DMS114 treated with DMSO at 0.1 percent for 48 hours (cell line): Measurements from ENCODE around the gene EOLA1.
"Not testable (repeated sequence)": the region's sequence is repeated elsewhere in the genome, so short reads cannot be mapped to it uniquely, and the experiment has no call there.

Experiments used
- DNase-seq: peaks from one replicate; lab custom pipeline; 2025; ENCODE audit not compliant: unreplicated experiment; lab: John Stamatoyannopoulos, UW

The EOLA1 gene

GRCh38 chrX:149541521-149542047 is 772 bp downstream of the EOLA1 start:
- DNase-seq = no peak

GRCh38 chrX:149545545-149546543 is 5.0 kb downstream of the EOLA1 start:
- DNase-seq = not testable (repeated sequence)

- DNase-seq = not testable (repeated sequence)
Measured at GRCh38 chrX:149546962-149547361, 6.2 kb downstream of the EOLA1 start.

- not testable (repeated sequence) for DNase-seq
Measured at GRCh38 chrX:149547782-149548181, 7.0 kb downstream of the EOLA1 start.

GRCh38 chrX:149549701-149550100 is 8.9 kb downstream of the EOLA1 start, which contains the start of gene HSFX3:
Gene HSFX3, minus strand, starts transcription at chrX:149549924. Its CDS starts 72 bp downstream, at chrX:149549852.
- not testable (repeated sequence) for DNase-seq

GRCh38 chrX:149550454-149550853 is 9.6 kb downstream of the EOLA1 start:
- not testable (repeated sequence) for DNase-seq

GRCh38 chrX:149551245-149551938 is 10.6 kb downstream of the EOLA1 start:
- not testable (repeated sequence) for DNase-seq

- DNase-seq = not testable (repeated sequence)
Measured at GRCh38 chrX:149551939-149552248, 11.1 kb downstream of the EOLA1 start.

GRCh38 chrX:149555251-149555650 is 14.4 kb downstream of the EOLA1 start:
- not testable (repeated sequence) for DNase-seq

- no peak for DNase-seq
Measured at GRCh38 chrX:149563359-149563758, 22.5 kb downstream of the EOLA1 start.

- no peak for DNase-seq
Measured at GRCh38 chrX:149567621-149568417, 27.0 kb downstream of the EOLA1 start.

GRCh38 chrX:149568701-149569296 is 28.0 kb downstream of the EOLA1 start:
- DNase-seq = no peak

- no peak for DNase-seq
Measured at GRCh38 chrX:149569770-149570169, 29.0 kb downstream of the EOLA1 start.

GRCh38 chrX:149570668-149571067 is 29.9 kb downstream of the EOLA1 start:
- no peak for DNase-seq

GRCh38 chrX:149571770-149572169 is 31.0 kb downstream of the EOLA1 start:
- DNase-seq = no peak

- DNase-seq = no peak
Measured at GRCh38 chrX:149572743-149573142, 31.9 kb downstream of the EOLA1 start.

- not testable (repeated sequence) for DNase-seq
Measured at GRCh38 chrX:149573456-149573855, 32.6 kb downstream of the EOLA1 start.

- DNase-seq = not testable (repeated sequence)
Measured at GRCh38 chrX:149585631-149586030, 44.8 kb downstream of the EOLA1 start.

- DNase-seq = not testable (repeated sequence)
Measured at GRCh38 chrX:149587359-149587758, 46.5 kb downstream of the EOLA1 start, which contains the start of gene MAGEA9B. Gene MAGEA9B, minus strand, starts transcription at chrX:149587459. Its CDS starts 4,280 bp downstream, at chrX:149583179.

- DNase-seq = not testable (repeated sequence)
Measured at GRCh38 chrX:149590993-149591392, 50.2 kb downstream of the EOLA1 start.
